ENCODE results near the gene PTBP1. TPM values are rescaled to one million over a fixed set of nuclear protein-coding genes. Genes with fewer than 3 reads are reported as not detected.

The PTBP1 gene
- total RNA-seq, 1 donor from 2014 or later, result 237 TPM

DNA sequence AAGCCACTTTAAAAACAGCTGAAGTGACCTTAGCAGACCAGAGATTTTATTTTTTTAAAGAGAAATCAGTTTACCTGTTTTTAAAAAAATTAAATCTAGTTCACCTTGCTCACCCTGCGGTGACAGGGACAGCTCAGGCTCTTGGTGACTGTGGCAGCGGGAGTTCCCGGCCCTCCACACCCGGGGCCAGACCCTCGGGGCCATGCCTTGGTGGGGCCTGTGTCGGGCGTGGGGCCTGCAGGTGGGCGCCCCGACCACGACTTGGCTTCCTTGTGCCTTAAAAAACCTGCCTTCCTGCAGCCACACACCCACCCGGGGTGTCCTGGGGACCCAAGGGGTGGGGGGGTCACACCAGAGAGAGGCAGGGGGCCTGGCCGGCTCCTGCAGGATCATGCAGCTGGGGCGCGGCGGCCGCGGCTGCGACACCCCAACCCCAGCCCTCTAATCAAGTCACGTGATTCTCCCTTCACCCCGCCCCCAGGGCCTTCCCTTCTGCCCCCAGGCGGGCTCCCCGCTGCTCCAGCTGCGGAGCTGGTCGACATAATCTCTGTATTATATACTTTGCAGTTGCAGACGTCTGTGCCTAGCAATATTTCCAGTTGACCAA lies 13.7 kb downstream of the PTBP1 start:
- TF ChIP-seq EZH2 (IDR thresholded peaks at IDR 0.05), result no peak
- no peak for TF ChIP-seq EZH2phosphoT487 (IDR thresholded peaks at IDR 0.05)
- TF ChIP-seq, protein P1, sequence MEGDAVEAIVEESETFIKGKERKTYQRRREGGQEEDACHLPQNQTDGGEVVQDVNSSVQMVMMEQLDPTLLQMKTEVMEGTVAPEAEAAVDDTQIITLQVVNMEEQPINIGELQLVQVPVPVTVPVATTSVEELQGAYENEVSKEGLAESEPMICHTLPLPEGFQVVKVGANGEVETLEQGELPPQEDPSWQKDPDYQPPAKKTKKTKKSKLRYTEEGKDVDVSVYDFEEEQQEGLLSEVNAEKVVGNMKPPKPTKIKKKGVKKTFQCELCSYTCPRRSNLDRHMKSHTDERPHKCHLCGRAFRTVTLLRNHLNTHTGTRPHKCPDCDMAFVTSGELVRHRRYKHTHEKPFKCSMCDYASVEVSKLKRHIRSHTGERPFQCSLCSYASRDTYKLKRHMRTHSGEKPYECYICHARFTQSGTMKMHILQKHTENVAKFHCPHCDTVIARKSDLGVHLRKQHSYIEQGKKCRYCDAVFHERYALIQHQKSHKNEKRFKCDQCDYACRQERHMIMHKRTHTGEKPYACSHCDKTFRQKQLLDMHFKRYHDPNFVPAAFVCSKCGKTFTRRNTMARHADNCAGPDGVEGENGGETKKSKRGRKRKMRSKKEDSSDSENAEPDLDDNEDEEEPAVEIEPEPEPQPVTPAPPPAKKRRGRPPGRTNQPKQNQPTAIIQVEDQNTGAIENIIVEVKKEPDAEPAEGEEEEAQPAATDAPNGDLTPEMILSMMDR (IDR thresholded peaks at IDR 0.05), result no peak
- Histone ChIP-seq H3K36me3 (peaks cover 3% of the 10 kb centered on the region), H3K27ac (peak overlapping the region; percentile 74), H4K20me1 (ENCODE audit: low read depth) (peaks cover 67% of the 10 kb centered on the region), H3K27me3 (no peaks in the 10 kb centered on the region), H3K79me2 (ENCODE audit: low read depth) (peaks cover 38% of the 10 kb centered on the region), H3K4me3 (no peak overlapping the region), H3F3A (ENCODE audit: low read depth) (peaks cover 58% of the 10 kb centered on the region), H2AFZ (replicated peaks) (no peak overlapping the region), H3K9me3 (ENCODE audit: low read depth) (no peaks in the 10 kb centered on the region), H3K4me1 (no peaks in the 10 kb centered on the region), H3K9ac (no peak overlapping the region), H3K4me2 (no peak overlapping the region)
- no peak overlapping the region for H3K4me3 Mint-ChIP-seq
- peaks cover 33% of the 10 kb centered on the region for H3K36me3 Mint-ChIP-seq
- DNase-seq (ENCODE audit: low spot score), result no peak
- peaks cover 13% of the 10 kb centered on the region for H3K27me3 Mint-ChIP-seq (ENCODE audit: insufficient read depth, low read depth)
- no peak overlapping the region for H3K27ac Mint-ChIP-seq
- H3K9me3 Mint-ChIP-seq, result peaks cover 2% of the 10 kb centered on the region
- peaks cover 3% of the 10 kb centered on the region for H3K4me1 Mint-ChIP-seq

- Mint-ChIP-seq H3K36me3 (peaks cover 37% of the 10 kb centered on the region), H3K27ac (no peak overlapping the region), H3K4me1 (peaks cover 4% of the 10 kb centered on the region), H3K9me3 (peaks cover 2% of the 10 kb centered on the region), H3K4me3 (no peak overlapping the region), H3K27me3 (ENCODE audit: insufficient read depth, low read depth) (peaks cover 14% of the 10 kb centered on the region)
- Histone ChIP-seq H3K27ac (peak overlapping the region; percentile 74), H4K20me1 (ENCODE audit: low read depth) (peaks cover 66% of the 10 kb centered on the region), H3K9me3 (ENCODE audit: low read depth) (no peaks in the 10 kb centered on the region), H3K9ac (no peak overlapping the region), H3K4me1 (no peaks in the 10 kb centered on the region), H3K36me3 (peaks cover 3% of the 10 kb centered on the region), H3K79me2 (ENCODE audit: low read depth) (peaks cover 36% of the 10 kb centered on the region), H2AFZ (replicated peaks) (no peak overlapping the region), H3K4me3 (no peak overlapping the region), H3F3A (ENCODE audit: low read depth) (peaks cover 57% of the 10 kb centered on the region), H3K4me2 (no peak overlapping the region), H3K27me3 (no peaks in the 10 kb centered on the region)
- DNase-seq (ENCODE audit: low spot score), result no peak
- TF ChIP-seq EZH2 (IDR thresholded peaks at IDR 0.05) (no peak), EZH2phosphoT487 (IDR thresholded peaks at IDR 0.05) (no peak)
- TF ChIP-seq, protein P1 (IDR thresholded peaks at IDR 0.05), result no peak
These were observed 14.3 kb downstream of the PTBP1 start for GRCh38 chr19:811506-812048.

DNA sequence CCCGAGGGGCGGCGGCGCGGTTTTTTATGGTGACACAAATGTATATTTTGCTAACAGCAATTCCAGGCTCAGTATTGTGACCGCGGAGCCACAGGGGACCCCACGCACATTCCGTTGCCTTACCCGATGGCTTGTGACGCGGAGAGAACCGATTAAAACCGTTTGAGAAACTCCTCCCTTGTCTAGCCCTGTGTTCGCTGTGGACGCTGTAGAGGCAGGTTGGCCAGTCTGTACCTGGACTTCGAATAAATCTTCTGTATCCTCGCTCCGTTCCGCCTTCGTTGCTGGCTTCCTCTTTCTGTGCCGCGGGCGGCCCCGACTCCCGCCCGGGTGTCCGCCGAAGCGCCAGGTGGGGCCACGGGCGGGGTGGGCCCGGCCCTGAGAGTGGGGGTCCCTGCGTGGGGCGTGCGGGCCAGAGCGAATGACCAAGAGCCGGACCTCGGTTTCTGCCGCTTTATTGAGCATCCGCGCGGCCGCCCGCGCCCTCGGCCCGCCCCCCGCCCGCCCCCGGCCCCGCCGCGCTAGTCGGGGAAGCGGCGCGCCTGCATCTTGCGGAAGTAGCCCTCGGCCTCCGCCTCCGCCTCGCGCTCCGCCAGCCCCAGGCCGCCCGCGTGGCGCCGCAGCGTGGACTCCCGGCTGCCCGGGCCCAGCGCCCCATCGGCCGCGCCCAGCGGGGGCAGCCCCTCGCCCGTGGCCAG lies 14.9 kb downstream of the PTBP1 start:
- Histone ChIP-seq H3K4me2 (no peak overlapping the region), H3K36me3 (peaks cover 3% of the 10 kb centered on the region), H3K27ac (no peak overlapping the region), H3K4me3 (no peak overlapping the region), H4K20me1 (ENCODE audit: low read depth) (peaks cover 62% of the 10 kb centered on the region), H3K79me2 (ENCODE audit: low read depth) (peaks cover 36% of the 10 kb centered on the region), H3K9ac (no peak overlapping the region), H3K9me3 (ENCODE audit: low read depth) (no peaks in the 10 kb centered on the region), H3K27me3 (no peaks in the 10 kb centered on the region), H2AFZ (replicated peaks) (no peak overlapping the region), H3F3A (ENCODE audit: low read depth) (peaks cover 51% of the 10 kb centered on the region), H3K4me1 (no peaks in the 10 kb centered on the region)
- H3K27ac Mint-ChIP-seq, result no peak overlapping the region
- H3K4me1 Mint-ChIP-seq, result peaks cover 4% of the 10 kb centered on the region
- H3K9me3 Mint-ChIP-seq, result peaks cover 2% of the 10 kb centered on the region
- TF ChIP-seq EZH2 (IDR thresholded peaks at IDR 0.05) (no peak), EZH2phosphoT487 (IDR thresholded peaks at IDR 0.05) (no peak)
- TF ChIP-seq, protein P1 (IDR thresholded peaks at IDR 0.05), result no peak
- H3K27me3 Mint-ChIP-seq (ENCODE audit: insufficient read depth, low read depth), result peaks cover 16% of the 10 kb centered on the region
- H3K36me3 Mint-ChIP-seq, result peaks cover 36% of the 10 kb centered on the region
- no peak for DNase-seq (ENCODE audit: low spot score)
- H3K4me3 Mint-ChIP-seq, result no peak overlapping the region

Measured in neural progenitor cell (in vitro differentiated cells).